GM21529 (cell line): ENCODE results near the gene CHCHD6.
A peak's percentile ranks its signal among the peaks of the same experiment; 100 is the strongest.

Experiments
- ATAC-seq: cut with Tn5 transposase; IDR thresholded peaks from one replicate; pipeline ENCODE4 v1.9.1; 2021; ENCODE audit not compliant: unreplicated experiment

The CHCHD6 gene

DNA sequence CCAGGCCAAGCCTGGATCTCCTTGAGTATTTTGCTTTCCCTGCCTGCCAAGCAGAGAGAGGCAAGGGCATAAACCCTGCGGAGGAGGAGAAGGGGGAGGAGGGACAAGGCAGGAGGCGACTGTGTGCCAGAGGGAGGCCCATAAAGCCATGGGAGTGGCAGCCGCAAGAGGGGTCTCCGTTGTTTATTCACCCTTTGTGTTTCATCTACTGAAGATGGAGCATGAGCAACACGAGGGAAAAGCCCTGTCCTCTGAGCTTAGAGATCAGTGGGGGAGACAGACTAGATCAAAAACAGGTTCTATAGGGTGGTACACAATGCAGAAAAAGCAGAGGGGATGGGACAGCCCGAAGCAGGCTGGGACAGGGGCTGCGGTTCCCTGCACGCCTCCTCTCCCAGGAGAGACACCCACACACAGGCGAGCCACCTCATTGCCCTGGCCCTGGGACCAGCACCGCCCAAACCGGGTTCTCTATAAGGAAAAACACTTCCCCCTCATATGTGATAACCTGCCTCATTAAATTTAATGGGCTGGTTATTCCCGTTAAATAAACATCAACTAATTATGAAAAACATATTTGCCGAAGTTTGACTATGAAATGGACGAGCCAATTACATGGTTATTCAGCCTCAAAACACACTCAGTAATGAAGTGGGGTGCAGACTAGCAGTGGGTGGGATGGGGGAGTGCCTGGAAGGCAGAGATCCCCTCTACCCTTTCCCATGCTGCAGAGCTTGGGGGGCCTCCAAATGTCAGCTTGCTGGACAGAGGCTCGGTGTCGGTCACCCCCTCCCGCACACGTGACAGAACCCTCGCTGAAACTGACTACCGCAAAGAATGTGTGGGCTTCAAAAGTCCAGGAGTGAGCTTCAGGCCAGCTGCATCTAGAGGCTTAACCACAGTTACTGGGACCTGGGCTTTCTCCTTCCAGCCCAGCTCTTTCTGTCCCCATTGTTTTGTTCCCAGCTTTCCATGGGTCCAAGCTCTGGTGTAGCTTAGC, 264.7 kb downstream of the CHCHD6 start:
- ATAC-seq: no peak

DNA sequence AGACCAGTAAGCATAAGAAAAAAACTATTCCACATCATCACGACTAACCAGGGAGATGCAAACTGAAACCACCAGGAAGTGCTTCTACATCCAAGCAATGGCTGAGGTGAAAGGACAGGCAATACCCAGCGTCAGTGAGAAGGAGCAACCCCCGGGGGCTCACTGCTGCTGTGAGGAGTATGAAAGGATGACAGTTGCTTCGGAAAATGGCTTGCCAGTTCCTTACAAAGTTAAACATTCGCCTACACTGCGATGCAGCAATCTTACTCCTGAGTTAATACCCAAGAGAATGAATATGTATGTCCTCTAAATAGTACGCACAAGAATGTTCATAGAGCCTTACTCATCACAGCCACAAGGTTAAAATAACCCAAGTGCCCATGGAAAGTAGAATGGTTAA, 265.5 kb downstream of the CHCHD6 start:
- no peak for ATAC-seq

DNA sequence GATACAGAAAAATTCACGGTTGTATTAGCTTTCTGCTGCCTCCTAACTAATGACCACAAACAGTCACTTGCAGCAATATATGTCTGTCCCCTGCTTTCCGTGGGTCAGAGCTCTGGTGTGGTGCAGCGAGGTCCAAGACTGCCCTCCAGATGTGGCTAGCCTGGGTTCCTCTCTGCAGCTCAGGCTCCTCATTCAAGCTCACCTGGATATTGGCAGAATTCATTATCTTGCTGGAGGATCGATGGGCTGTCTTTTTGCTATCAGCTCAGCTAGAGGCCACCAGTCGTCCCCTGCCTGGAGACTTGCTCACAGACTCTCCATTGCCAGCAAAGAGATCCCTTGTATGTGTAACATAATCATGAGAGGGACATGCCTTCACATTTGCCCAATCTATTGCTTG, 266.1 kb downstream of the CHCHD6 start:
- ATAC-seq: no peak

DNA sequence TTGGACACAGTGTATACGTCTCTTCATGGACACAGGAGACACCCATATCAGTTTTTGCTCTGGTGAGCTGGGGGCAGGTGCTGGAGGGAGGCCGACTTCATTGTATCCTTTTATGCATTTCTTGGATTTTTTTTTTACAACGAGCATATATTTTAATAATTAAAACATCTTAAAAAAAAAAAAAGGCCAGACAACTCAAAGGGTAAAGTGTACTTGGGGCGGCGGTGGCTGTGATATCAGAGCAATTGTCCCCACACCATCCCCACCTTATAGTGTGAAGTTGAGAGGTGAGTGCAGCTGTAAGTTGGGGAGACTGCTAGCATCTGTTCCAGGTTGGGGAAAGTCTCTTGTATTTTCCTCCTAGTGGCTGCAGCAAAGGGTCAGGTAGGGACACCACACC, 266.9 kb downstream of the CHCHD6 start:
- no peak for ATAC-seq

DNA sequence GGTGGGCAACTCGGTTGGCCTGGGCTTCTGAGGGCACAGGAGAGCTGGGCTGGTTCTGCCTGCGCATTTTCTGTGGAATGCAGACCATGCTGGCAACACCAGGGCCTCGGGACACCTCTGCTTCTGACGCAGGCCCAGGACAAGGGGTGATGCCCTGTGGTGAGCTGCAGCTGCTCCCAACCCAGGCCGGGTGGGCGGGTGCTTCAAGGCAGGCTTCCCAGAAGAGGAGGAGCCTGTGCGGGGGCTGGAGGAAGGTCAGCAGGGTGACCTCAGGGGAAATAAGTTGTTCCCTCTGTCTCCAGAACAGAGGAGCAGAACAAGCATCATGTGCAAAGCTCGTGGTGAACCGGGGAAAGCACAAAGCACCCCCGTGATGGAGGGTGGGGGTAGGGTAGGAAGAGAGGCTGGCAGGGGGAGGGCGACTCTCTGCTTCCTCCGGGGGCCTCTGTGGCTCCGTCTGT, 267.9 kb downstream of the CHCHD6 start:
- peak; percentile 55 for ATAC-seq

DNA sequence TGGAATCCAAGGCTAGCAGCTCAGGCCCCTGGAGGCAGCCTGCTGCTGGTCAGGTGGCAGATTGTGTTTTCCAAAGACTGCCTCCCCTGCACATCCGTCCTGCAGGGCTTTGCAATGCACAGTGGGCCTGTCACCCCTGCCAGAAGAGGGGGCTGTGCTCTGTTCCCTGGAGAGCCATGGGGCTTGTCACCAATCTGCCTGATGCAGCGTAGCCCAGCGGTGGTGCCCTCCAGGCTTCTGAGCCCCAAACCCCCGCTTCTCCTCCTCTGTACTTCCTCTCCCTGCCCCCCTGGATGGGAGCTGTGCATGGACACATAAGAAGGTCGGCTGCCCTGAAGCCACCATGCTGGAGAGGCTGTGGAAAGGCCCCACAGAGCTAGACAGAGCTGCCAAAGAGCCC, 268.8 kb downstream of the CHCHD6 start:
- no peak for ATAC-seq

DNA sequence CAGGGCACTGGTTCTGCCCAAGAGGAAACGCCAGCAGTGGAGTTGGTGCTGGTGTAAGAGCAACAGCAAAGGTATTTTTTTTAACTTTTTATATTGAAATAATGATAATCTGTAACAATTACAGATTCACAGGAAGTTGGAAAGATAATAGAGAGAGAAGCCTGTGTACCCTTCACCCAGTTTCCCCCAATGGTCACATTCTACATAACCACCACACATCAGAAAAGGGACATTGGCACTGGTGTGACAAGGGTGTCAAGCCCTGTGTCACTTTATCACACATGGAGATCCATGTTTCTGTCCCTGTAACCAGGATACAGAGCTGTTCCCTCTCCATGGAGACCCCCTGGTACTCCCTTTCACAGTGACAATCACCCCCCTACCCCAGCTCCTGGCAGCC, 269.8 kb downstream of the CHCHD6 start:
- no peak for ATAC-seq

DNA sequence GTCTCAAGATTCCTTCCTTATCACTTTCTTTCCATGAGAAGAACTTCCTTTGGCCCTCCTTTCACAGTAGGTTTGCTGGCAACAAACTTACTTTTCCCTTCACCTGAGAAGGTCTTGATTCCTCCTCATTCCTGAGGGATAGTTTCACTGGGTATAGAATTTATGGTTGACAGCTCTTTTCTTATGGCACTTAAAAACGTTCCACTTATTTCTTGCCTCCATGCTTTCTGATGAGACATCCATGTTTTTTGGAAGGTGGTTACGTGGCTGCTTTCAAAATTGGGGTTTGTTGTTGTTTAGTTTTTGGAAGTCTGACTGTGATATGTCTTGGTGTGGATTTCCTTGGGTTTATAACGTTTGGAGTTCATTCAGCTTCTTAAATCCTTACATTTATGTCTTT, 270.7 kb downstream of the CHCHD6 start:
- ATAC-seq: no peak

DNA sequence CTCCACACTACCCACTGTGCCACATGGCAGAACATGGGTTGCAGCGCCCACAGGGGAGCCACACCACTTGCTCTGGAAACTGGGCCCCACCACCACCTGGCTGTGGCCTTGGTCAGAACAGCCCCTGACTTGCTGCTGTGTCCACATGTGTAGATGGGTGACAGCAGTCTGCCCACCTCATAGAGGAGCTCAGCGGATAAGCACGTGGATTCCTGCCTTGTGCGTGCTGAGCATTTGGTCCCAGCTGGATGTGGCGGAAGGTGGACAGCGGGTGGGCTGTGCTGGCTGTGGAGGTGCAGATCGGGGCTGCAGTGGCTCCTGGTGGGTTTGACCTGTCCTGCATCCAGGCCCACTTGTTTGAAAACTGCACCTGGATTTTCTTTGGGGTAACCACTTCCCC, 272.9 kb downstream of the CHCHD6 start:
- ATAC-seq: no peak

DNA sequence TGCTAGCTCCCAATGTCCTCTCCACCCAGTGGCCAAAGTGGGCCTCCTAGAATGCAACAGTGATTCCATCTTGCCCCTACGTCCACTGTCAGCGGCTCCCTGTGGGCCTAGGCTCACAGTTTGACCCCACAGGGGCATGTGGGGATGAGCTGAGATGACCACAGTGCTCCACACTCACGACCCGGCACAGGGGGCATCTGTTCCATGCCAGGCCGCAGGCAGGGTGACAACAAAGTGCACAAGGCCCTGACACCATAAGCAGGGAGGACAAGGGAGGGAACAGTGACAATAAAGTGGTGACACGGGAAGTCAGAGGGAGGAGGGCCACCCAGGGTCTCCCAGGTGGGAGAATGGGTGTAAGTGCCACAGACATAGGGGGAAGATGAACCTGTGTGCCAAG, 273.8 kb downstream of the CHCHD6 start:
- no peak for ATAC-seq

DNA sequence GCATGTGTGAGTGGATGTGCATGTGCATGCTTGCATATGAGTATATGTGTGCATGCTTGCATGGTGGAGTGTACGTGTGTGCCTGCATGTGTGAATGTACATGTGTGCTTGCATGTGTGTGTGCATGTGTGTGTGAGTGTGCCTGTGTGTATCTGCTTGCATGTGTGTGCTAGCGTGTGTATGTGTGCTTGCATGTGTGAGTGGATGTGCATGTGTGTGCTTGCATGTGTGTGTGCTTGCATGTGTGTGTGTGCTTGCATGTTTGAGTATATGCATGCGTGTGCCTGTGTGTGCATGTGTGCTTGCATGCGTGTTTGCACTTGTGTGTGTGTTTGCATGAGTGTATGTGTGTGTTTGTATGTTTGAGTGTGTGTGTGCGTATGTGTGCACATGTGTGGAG, 274.3 kb downstream of the CHCHD6 start:
- no peak for ATAC-seq

DNA sequence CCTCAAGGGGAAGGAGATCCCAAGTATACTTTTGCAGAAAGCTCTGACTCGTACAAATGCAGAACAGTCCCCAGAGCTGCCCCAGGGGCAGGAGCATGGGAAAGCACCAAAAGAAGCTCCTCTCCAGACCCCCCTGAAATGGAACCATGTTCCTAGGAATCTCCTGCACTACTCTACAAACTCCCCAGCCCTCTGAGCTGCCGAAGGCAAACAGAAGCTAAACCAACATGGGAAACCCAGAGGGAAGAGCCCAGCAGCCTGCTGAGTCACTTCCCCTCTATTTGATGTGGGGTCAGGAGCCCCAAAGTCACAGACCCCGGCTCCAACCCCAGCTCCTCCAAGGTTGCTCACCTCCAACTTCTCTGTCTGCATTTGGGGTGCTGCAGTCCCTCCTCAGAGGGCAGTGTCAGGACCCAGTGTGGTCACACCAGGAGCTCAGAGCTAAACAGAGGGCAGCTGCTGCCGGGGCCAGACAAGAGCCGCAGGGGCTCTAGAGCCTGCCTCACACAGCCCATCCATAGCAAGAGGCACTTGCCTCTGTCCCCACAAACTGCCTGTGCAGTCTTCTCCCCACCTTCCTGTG, 275.1 kb downstream of the CHCHD6 start:
- no peak for ATAC-seq

DNA sequence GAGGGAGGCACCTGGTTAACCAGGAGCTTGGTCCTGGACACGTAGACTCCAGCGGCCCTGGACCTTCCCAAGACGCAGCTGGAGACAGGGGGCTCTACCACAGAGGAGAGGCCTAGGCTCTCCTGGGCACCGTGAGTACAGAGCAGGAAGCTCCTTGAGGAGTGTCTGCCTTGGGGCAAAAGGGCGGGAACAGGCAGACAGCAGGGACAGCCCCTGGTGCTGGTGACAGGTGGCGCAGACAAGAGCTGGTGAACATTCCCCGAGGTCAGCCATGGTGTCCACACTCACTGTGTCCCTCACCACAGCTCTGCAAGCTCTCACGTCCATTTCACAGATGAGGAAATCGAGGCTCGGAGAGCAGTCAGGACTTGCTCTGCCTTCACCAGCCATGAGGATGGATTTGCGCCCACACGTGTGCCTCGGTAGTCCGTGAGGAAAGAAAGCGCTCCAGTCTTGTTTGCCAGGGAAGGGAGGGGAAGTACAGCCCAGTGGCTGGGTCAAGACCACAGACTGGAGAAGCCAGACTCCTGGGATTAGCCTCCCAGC, 276.3 kb downstream of the CHCHD6 start:
- no peak for ATAC-seq

DNA sequence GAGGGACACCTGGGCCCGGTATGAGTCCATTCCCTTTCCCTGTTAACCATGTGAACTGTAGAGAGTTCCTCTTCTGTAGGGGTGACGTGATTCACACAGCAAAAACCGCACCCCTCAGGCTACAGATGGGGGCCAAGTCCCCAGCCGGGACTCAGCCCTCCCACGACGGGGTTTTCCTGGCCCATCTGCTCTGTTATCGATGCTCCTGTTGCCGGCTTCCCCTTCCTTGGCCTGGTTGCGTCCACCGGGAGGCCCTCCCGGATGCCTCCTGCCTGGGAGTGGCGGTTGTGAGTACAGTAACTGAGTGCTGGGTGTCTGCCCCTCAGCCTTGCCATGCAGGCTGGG, 278.1 kb downstream of the CHCHD6 start:
- ATAC-seq: peak; percentile 41

DNA sequence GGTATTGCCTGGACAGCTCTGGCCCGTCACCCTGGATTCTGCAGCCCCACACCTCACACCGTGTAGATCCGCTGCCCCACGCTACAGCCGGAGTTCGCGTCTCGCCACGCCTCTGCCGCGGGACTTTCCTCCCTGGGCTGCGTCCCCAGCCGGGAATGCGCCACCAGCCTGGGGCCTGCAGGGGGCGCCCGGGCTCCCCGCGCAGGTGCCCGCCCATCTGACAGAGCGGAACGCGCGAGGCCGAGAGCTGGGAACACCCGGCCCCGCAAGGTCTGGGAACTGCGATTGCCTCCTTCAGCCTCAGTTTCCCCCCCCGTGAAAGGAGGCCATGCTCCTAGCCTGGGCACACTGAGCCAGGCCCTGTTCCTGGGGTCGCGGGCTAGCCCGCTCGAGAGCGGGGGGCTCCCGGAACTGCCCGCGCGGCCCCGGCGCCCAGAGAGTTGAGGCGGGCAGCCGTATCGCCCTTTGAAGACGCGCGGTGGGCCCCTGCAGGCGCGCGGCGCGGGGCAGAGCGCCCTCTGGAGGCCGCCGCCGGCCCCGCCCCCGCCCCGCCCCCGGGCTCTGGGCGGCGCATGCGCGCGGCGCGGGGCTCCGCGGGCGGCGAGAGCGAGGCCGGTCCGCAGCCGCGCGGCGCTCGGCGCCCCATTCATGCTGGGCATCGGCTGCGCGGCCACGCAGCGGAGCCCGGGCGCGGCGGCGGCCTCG, 278.6 kb downstream of the CHCHD6 start, which contains the start of gene PLXNA1:
Gene PLXNA1, plus strand, starts transcription at position 645 of the 705 bp plus-strand sequence. CDS start 5,479 bp downstream, outside the sequence.
- ATAC-seq: peak; percentile 72

DNA sequence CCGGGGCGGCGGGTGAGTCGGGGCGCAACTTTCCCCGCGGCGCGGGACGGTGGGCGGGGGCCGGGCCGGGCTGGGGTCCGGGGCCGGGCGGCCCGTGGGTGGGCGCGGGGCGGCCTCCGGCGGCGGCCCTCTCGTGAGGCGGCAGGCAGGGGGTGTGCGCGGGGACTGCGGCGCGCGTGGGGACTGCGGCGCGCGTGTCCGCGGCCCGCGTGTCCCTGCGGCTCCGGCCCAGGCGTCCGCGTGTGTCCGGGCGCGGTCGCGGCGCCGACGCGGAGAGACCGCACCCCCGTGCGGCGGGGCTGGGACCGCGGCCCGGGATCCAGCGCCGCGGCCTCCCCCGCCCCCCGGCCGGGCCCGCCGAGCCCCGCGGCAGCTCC, 279.2 kb downstream of the CHCHD6 start:
- no peak for ATAC-seq

DNA sequence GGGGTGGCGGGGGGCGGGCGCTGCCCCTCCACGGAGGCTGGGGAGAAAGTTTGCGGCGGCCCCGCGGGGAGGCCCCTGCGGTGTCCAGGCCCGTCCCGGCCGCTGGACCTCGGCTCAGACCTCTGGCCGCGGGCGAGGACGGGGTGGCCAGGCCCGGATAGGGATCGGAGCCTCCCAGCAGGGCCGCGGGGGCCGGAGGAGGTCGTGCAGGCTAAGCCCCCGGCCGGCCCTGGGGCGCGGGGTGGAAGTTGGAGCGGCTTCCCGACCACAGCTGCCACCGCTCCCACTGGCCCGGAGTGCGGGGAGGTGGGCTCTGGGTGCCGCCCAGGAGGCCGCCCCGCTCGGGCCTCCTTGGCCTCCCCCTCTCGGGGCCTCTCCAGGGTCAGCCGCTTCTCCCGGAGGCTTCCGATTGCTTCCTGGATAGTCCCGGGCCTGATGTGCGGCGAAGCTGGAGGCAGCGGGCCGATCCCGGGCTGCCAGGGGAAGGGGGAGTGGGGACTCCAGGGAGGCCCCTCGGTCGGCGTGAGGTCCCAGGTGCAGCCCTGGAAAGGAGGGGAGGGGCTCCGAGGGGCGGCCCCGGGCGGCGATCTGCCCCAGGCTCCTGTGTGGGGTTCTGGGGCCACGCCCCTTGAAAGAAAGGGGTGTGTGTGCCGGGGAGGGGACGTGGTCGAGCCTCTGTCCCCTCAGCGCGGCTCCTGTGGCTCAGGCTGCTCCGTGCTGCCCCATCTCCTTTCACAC, 279.8 kb downstream of the CHCHD6 start:
- ATAC-seq: no peak

DNA sequence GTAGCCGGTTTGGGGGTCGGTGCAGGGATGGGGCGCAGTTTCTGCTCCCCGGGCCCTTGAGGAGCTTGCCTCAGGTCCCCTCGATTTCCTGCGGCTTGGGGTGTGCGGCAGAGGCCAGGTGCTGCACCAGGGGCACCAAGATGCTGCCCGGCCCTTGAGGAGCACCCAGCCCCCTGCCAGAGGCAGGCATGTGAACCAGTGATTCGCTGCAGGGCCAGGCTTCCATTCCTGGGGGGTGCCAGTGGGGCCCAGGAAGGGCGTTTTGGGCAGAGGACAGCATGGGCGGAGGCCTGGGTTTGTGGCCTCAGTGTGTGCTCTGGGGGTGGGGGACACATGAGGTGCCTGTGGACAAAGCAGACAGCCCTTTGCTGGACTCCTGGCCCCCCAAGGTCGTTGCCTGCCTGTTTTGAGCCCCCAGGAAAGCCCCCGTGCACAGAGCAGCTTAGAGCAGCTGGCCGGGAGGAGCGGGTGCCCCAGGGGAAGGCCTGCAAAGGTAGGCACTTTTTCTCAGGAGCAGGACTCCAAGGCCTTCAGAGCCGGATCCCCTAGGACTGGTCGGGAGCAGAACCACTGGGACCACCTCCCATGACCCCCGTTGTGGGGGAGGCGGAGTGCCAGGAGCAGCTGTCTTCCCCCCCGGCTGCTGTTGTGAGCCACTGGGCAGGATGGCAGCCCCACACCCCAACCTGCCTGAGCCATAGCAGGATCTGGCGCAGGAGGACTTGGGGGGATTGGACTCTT, 280.5 kb downstream of the CHCHD6 start:
- no peak for ATAC-seq

DNA sequence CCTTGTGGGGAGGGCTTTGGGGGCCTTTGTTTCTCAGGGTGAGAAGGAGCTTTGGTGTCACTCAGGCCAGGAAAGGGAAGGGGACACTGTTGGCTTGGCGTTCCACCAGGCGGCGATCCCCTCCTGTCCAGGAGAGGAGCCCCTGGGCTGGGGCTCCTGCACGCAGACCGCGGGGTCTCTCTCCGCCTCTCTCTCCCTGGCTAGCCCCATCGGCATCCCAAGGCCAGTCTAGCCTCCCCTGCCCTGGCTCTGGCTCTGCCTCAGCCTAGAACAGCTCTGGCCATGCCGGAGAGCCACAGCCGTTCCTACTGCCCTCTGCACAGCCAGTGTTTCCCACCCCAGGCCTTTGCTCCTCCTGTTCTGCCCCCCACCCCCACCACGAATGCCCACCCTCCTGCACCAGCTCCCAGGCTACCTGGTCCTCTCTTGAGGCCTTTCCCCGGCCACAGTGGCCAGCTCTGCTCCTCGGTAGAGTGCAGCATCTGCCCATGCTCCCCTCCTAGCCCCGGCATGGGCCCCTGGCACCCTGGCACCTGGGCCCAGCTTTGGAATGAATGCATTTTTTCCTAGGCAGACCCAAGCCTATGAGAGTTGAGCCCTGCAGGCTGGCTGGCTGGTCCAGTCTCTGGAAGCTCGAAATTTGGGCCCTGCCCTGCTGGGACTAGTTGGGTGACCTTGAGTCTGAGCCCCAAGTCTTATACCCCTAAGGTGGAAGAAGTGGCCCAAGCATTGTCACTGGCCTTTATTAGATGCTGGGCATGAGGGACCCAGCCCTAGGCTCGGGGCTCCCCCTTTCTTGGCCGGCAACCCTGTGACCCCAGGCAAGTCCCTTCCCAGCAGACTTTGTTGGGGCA, 281.3 kb downstream of the CHCHD6 start:
- ATAC-seq: no peak
